GM12878 (cell line): ENCODE measurements around the gene CELF2. TPM values are rescaled to one million over a fixed set of nuclear protein-coding genes. Genes with fewer than 3 reads are reported as not detected.

Experiments used
- ATAC-seq: fragments of 200-7000 bp; cut with Tn5 transposase; 3 replicates; pipeline ENCODE4 v1.9.1; 2020; ENCODE audit warnings: mild to moderate bottlenecking, moderate library complexity
- BruUV-seq: library from RNA; stranded (reverse); fragments of 400-500 nt; replicated peaks from 2 replicates; lab custom pipeline; 2021; lab: Mats Ljungman, UMichigan
- CTCF ChIA-PET: fragments of 300-600 bp; sonication (Branson Sonifier 250); formaldehyde crosslinking; extraction: SDS; loops from one replicate; lab custom pipeline; 2021; ENCODE audit warnings: inconsistent platforms; lab: Yijun Ruan, JAX
- POLR2A ChIA-PET: fragments of 350-600 bp; formaldehyde crosslinking; extraction: SDS; loops from one replicate; lab custom pipeline; 2021; ENCODE audit warnings: inconsistent platforms; lab: Charles Lee
- RAD21 ChIA-PET: fragments of 300-600 bp; sonication (Branson Sonifier 250); formaldehyde crosslinking; loops from one replicate; lab custom pipeline; 2023; ENCODE audit warnings: antibody characterized with exemption; ENCODE audit not compliant: unreplicated experiment; lab: Charles Lee
- SMC1A ChIA-PET: fragments of 300-600 bp; sonication (Branson Sonifier 250); formaldehyde crosslinking; loops from one replicate; lab custom pipeline; 2023; ENCODE audit not compliant: unreplicated experiment, uncharacterized antibody; lab: Charles Lee
- DNase-seq: peaks from one replicate; pipeline ENCODE4 v3.0.0-alpha.2; 2011; ENCODE audit warnings: low read depth, low spot score
- FAIRE-seq: peaks from 3 replicates; lab custom pipeline; 2011; peaks lifted over from hg19 to GRCh38; lab: Jason Lieb, UNC
- H2AFZ ChIP-seq: 2 replicates; pipeline ENCODE4 v1.6.0; 2011; ENCODE audit warnings: low read depth, low read length, control low read depth; ENCODE audit not compliant: control insufficient read depth
- H3K27ac ChIP-seq: 2 replicates; pipeline ENCODE4 v1.5.1; 2011; ENCODE audit warnings: control low read depth; ENCODE audit not compliant: control insufficient read depth, insufficient read depth
- H3K27me3 ChIP-seq, 2 experiments: replicated peaks in 1 of 2; 2 replicates each; pipeline versions ENCODE4 v1.6.0 to v1.6.1; 2011; ENCODE audit warnings: low read length in 1 of 2; ENCODE audit not compliant: control insufficient read depth in 2 of 2, insufficient read depth in 2 of 2
- H3K36me3 ChIP-seq, 2 experiments: 2 replicates each; pipeline ENCODE4 v1.5.1; 2011; ENCODE audit warnings: low read length in 1 of 2; ENCODE audit not compliant: control insufficient read depth in 2 of 2, insufficient read depth in 2 of 2
- H3K4me1 ChIP-seq: 2 replicates; pipeline ENCODE4 v1.6.1; 2011; ENCODE audit warnings: mild to moderate bottlenecking, low read length, moderate library complexity, mixed read lengths; ENCODE audit not compliant: control insufficient read depth, insufficient read depth
- H3K4me2 ChIP-seq: 2 replicates; pipeline ENCODE4 v1.6.0; 2011; ENCODE audit warnings: control low read depth; ENCODE audit not compliant: control insufficient read depth, insufficient read depth
- H3K4me3 ChIP-seq: fragments of 200-600 bp; sonication (generic); 2 replicates; pipeline ENCODE4 v1.5.1; 2016
- H3K79me2 ChIP-seq: 2 replicates; pipeline ENCODE4 v1.6.0; 2011; ENCODE audit warnings: low read length; ENCODE audit not compliant: control insufficient read depth, insufficient read depth
- H3K9ac ChIP-seq: 2 replicates; pipeline ENCODE4 v1.8.0; 2011; ENCODE audit warnings: low read length, control low read depth, mixed read lengths; ENCODE audit not compliant: control insufficient read depth, insufficient read depth
- H3K9me3 ChIP-seq: replicated peaks from 3 replicates; pipeline ENCODE4 v1.5.1; 2011; ENCODE audit warnings: mild to moderate bottlenecking, low read length; ENCODE audit not compliant: control insufficient read depth, insufficient read depth
- H4K20me1 ChIP-seq: 2 replicates; pipeline ENCODE4 v1.6.0; 2011; ENCODE audit not compliant: control insufficient read depth, insufficient read depth
- BHLHE40 ChIP-seq, 2 experiments: fragments of 450-650 bp in 1 of 2; IDR thresholded peaks; 2 replicates each; pipeline ENCODE4 v1.6.1; 2011 to 2017; ENCODE audit warnings: low read depth in 2 of 2, borderline replicate concordance in 1 of 2, improper control_type of control experiment in 1 of 2, low read length in 1 of 2, mild to moderate bottlenecking in 1 of 2
- FOXK2 ChIP-seq: fragments of 450-650 bp; IDR thresholded peaks from 2 replicates; pipeline ENCODE4 v1.6.1; 2017; ENCODE audit warnings: mild to moderate bottlenecking, moderate library complexity
- FOXM1 ChIP-seq: IDR thresholded peaks from 2 replicates; pipeline ENCODE4 v1.6.1; 2012; ENCODE audit warnings: low read depth, mild to moderate bottlenecking, inconsistent platforms, low read length, moderate library complexity
- IKZF1 ChIP-seq: fragments of 450-650 bp; conservative IDR thresholded peaks from 2 replicates; pipeline ENCODE4 v1.6.1; 2017; ENCODE audit warnings: antibody characterized with exemption, mild to moderate bottlenecking
- IKZF2 ChIP-seq, 2 experiments: fragments of 450-650 bp; IDR thresholded peaks; 2 replicates each; pipeline ENCODE4 v1.6.1; 2017; ENCODE audit warnings: mild to moderate bottlenecking in 2 of 2, moderate library complexity in 2 of 2
- JUND ChIP-seq: IDR thresholded peaks from 2 replicates; pipeline ENCODE4 v1.6.1; 2012; ENCODE audit warnings: low read depth, mild to moderate bottlenecking, low read length, improper control_type of control experiment, moderate library complexity
- MEF2B ChIP-seq: fragments of 450-650 bp; IDR thresholded peaks from 2 replicates; pipeline ENCODE4 v1.6.1; 2018; ENCODE audit warnings: mild to moderate bottlenecking, moderate library complexity; ENCODE audit not compliant: partially characterized antibody, poor library complexity, severe bottlenecking
- POLR2A ChIP-seq: IDR thresholded peaks from 2 replicates; pipeline ENCODE4 v1.6.1; 2011; ENCODE audit warnings: low read depth, mild to moderate bottlenecking, low read length
- RB1 ChIP-seq: fragments of 450-650 bp; formaldehyde crosslinking; IDR thresholded peaks from 2 replicates; pipeline ENCODE4 v1.6.1; 2017; ENCODE audit warnings: mild to moderate bottlenecking, borderline replicate concordance
- RCOR1 ChIP-seq: conservative IDR thresholded peaks from 2 replicates; pipeline ENCODE4 v1.6.1; 2012; ENCODE audit warnings: low read depth, low read length, improper control_type of control experiment
- SMAD1 ChIP-seq: fragments of 450-650 bp; IDR thresholded peaks from 2 replicates; pipeline ENCODE4 v1.6.1; 2018; ENCODE audit warnings: mild to moderate bottlenecking, low read depth; ENCODE audit not compliant: partially characterized antibody
- SPI1 ChIP-seq: IDR thresholded peaks from 2 replicates; pipeline ENCODE4 v1.6.1; 2011; ENCODE audit warnings: low read depth, mild to moderate bottlenecking, low read length, moderate library complexity, borderline replicate concordance; ENCODE audit not compliant: insufficient read depth
- TCF7 ChIP-seq: IDR thresholded peaks from 2 replicates; pipeline ENCODE4 v1.6.1; 2014; ENCODE audit warnings: antibody characterized with exemption, borderline replicate concordance
- ZNF622 ChIP-seq: fragments of 450-650 bp; IDR thresholded peaks from 2 replicates; pipeline ENCODE4 v1.6.1; 2017; ENCODE audit warnings: mild to moderate bottlenecking, inconsistent platforms
- WGBS: methylation state at CpG from one replicate; pipeline ENCODE4 v1.1.6; 2016; ENCODE audit warnings: low lambda C conversion rate; ENCODE audit not compliant: insufficient replicate concordance, insufficient coverage; ENCODE audit errors: missing lambda C conversion rate; 5-methylcytosine and 5-hydroxymethylcytosine counted together
- in situ Hi-C: fragments of 300-500 bp; cut with MboI; formaldehyde crosslinking; loops from 9 replicates; pipeline ENCODE4 v1.14.3; 2018; ENCODE audit warnings: mixed read lengths
- intact Hi-C: fragments of 100-400 bp; cut with micrococcal nuclease; formaldehyde crosslinking; loops from one replicate; pipeline ENCODE4 v1.14.2; 2022; ENCODE audit not compliant: unreplicated experiment
- polyA plus RNA-seq, 11 experiments: library from polyadenylated mRNA; depleted of rRNA in 4 of 11; unstranded in 6 of 11; stranded (reverse) in 5 of 11; fragments of >200 nt; fragmentation: Nextera tagmentation in 4 of 11; fragmentation: Illumina TruSeq in 1 of 11; extraction: Ambion mirVana in 4 of 11; extraction: Trizol in 1 of 11; gene quantifications; 1 replicate in 1 of 11; 2 replicates in 10 of 11; pipeline versions ENCODE4 v1.2.1 to v1.2.3, GENCODE V29; 2011 to 2016; ENCODE audit warnings: inconsistent platforms in 2 of 11, missing spikeins in 2 of 11, low read depth in 1 of 11
- total RNA-seq, 4 experiments: library from RNA; depleted of rRNA in 3 of 4; stranded (reverse); fragments of >200 nt in 3 of 4; fragmentation: Illumina TruSeq in 1 of 4; extraction: Trizol in 1 of 4; gene quantifications; 2 replicates each; pipeline versions ENCODE4 v1.2.1 to v1.2.3, GENCODE V29; 2013 to 2021
- TF ChIP-seq, protein P1 (sequence below): IDR thresholded peaks from 2 replicates; pipeline ENCODE4 v1.6.1; 2012; ENCODE audit warnings: low read depth, low read length, improper control_type of control experiment

Gene CELF2
- total and polyA plus RNA-seq, 10 of the 15 experiments (the other 5 are each of a cell fraction or from before 2014, with no cell fraction given) = 20.8 to 129 (median 86.3) TPM

GRCh38 chr10:11303361-11304170, 285.9 kb downstream of the CELF2 start:
- RAD21 ChIA-PET = no interaction called here
- Histone ChIP-seq H2AFZ (no peak overlapping the region), H3K4me1 (no peaks in the 10 kb centered on the region), H3K79me2 (no peaks in the 10 kb centered on the region), H3K4me2 (no peak overlapping the region), H4K20me1 (no peaks in the 10 kb centered on the region), H3K27ac (no peak overlapping the region), H3K27me3 (no peaks in the 10 kb centered on the region), H3K9ac (no peak overlapping the region), H3K9me3 (peaks cover 26% of the 10 kb centered on the region; the same call in 2 of the 3 replicates), H3K4me3 (no peak overlapping the region), H3K36me3 (peaks cover 34 to 62% of the 10 kb centered on the region in 2 experiments)
- intact Hi-C loops (no loop called here), in situ Hi-C loops (no loop called here)
- no TSS peak for BruUV-seq
- TF ChIP-seq SPI1 (peak; percentile 44; the same call in 1 of the 2 replicates), POLR2A (peak; percentile 27; the same call in 1 of the 2 replicates), FOXM1 (no peak)
- no peak for DNase-seq
- FAIRE-seq = no peak
- WGBS = 85% methylated on average over 14 of the region's 14 CpGs
- CTCF ChIA-PET = interaction anchor here (1.2 kb wide), 1 partner anchor 34 kb away, joined by 3 read pairs; no protein-coding TSS in a partner anchor
- SMC1A ChIA-PET = interaction anchor here (0.8 kb wide), 1 partner anchor 8 kb away, joined by 3 read pairs; no protein-coding TSS in a partner anchor
- no peak for ATAC-seq
- POLR2A ChIA-PET = no interaction called here

GRCh38 chr10:11304906-11305585, 287.4 kb downstream of the CELF2 start:
- POLR2A ChIA-PET = no interaction called here
- CTCF ChIA-PET = no interaction called here
- TF ChIP-seq FOXK2 (no peak), RCOR1 (no peak), SMAD1 (no peak), BHLHE40 (IDR thresholded peaks at IDR 0.05; ENCODE audit: borderline replicate concordance in 1 of 2, low read depth in 2 of 2, low read length in 1 of 2) (no peak), JUND (no peak), TCF7 (no peak), ZNF622 (no peak), MEF2B (no peak), RB1 (no peak), IKZF1 (no peak), IKZF2 (IDR thresholded peaks at IDR 0.05) (no peak)
- TF ChIP-seq, protein P1, sequence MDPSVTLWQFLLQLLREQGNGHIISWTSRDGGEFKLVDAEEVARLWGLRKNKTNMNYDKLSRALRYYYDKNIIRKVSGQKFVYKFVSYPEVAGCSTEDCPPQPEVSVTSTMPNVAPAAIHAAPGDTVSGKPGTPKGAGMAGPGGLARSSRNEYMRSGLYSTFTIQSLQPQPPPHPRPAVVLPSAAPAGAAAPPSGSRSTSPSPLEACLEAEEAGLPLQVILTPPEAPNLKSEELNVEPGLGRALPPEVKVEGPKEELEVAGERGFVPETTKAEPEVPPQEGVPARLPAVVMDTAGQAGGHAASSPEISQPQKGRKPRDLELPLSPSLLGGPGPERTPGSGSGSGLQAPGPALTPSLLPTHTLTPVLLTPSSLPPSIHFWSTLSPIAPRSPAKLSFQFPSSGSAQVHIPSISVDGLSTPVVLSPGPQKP = no peak

More at GRCh38 chr10:11304906-11305585, 287.4 kb downstream of the CELF2 start:
- RAD21 ChIA-PET = no interaction called here
- FAIRE-seq (no peak), DNase-seq (no peak), ATAC-seq (no peak)
- no peak overlapping the region for H3K4me2 ChIP-seq
- no peak overlapping the region for H3K4me3 ChIP-seq
- no peaks in the 10 kb centered on the region for H3K27me3 ChIP-seq
- BruUV-seq = TSS peak; percentile 6
- H3K9me3 ChIP-seq = peaks cover 26% of the 10 kb centered on the region; the same call in 2 of the 3 replicates
- H3K9ac ChIP-seq = no peak overlapping the region
- H2AFZ ChIP-seq = no peak overlapping the region
- WGBS = 92% methylated on average over 11 of the region's 11 CpGs
- intact Hi-C loops = no loop called here
- no peaks in the 10 kb centered on the region for H3K79me2 ChIP-seq
- no peak overlapping the region for H3K27ac ChIP-seq
- H3K4me1 ChIP-seq = no peaks in the 10 kb centered on the region
- peaks cover 35 to 73% of the 10 kb centered on the region in 2 experiments for H3K36me3 ChIP-seq
- SMC1A ChIA-PET = no interaction called here
- H4K20me1 ChIP-seq = no peaks in the 10 kb centered on the region
- in situ Hi-C loops = no loop called here
